GM12873 (cell line): Measurements from ENCODE around the gene NUTM1.

Experiments used
- TF ChIP-seq, protein P1 (sequence below): IDR thresholded peaks from 2 replicates; pipeline ENCODE4 v1.5.1; 2012; ENCODE audit warnings: low read depth, mild to moderate bottlenecking, moderate library complexity, low read length, control low read depth; ENCODE audit not compliant: insufficient read depth; ENCODE audit errors: missing control alignments

Gene NUTM1, protein sequence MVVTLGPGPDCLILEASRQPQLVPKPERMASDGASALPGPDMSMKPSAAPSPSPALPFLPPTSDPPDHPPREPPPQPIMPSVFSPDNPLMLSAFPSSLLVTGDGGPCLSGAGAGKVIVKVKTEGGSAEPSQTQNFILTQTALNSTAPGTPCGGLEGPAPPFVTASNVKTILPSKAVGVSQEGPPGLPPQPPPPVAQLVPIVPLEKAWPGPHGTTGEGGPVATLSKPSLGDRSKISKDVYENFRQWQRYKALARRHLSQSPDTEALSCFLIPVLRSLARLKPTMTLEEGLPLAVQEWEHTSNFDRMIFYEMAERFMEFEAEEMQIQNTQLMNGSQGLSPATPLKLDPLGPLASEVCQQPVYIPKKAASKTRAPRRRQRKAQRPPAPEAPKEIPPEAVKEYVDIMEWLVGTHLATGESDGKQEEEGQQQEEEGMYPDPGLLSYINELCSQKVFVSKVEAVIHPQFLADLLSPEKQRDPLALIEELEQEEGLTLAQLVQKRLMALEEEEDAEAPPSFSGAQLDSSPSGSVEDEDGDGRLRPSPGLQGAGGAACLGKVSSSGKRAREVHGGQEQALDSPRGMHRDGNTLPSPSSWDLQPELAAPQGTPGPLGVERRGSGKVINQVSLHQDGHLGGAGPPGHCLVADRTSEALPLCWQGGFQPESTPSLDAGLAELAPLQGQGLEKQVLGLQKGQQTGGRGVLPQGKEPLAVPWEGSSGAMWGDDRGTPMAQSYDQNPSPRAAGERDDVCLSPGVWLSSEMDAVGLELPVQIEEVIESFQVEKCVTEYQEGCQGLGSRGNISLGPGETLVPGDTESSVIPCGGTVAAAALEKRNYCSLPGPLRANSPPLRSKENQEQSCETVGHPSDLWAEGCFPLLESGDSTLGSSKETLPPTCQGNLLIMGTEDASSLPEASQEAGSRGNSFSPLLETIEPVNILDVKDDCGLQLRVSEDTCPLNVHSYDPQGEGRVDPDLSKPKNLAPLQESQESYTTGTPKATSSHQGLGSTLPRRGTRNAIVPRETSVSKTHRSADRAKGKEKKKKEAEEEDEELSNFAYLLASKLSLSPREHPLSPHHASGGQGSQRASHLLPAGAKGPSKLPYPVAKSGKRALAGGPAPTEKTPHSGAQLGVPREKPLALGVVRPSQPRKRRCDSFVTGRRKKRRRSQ

DNA sequence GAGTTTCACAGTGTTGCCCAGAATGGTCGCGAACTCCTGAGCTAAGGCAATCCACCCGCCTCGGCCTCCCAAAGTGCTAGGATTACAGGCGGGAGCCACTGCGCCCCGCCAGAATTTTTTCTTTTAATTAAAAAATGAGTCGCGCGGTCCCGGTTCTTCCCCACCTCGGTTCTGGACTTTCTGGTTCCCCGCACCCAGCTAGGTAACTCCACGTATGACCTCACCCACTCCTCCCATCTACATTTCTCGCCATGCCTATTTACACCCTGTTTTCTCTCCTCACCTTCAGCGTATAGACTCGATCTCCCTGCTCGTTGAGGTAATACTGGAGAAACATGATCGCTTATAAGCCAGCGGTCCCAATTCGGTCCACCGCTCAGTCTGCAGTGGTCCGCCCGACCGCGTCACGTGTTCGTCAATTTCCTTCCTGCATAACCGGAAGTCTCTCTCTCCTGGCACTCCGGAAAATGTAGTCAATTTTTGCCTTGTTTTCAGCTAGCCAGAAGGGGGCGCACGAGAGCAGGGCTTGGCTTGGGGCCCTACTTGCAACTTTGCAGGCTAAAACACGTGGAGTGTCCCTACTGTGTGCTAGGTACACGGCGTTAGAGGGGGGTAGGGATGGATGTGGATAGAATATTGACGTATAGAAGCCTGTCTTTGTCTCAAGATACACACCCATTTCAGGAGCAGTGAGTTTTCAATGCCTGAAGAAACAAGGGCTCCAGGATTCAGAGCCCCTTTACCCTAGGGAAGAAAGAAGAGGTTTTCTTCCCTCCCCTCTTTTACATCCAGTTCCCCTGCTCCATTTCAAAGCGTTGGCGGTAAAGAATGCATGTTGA, at the start of gene NUTM1, which contains the start of gene NOP10:
NUTM1 (plus strand) TSS at position 579 of the 839 bp plus-strand sequence. CDS start 382 bp downstream, outside the sequence.
NOP10 (minus strand) TSS at position 400 of the 839 bp plus-strand sequence; CDS start at position 337, 63 bp downstream.
- TF ChIP-seq, protein P1, sequence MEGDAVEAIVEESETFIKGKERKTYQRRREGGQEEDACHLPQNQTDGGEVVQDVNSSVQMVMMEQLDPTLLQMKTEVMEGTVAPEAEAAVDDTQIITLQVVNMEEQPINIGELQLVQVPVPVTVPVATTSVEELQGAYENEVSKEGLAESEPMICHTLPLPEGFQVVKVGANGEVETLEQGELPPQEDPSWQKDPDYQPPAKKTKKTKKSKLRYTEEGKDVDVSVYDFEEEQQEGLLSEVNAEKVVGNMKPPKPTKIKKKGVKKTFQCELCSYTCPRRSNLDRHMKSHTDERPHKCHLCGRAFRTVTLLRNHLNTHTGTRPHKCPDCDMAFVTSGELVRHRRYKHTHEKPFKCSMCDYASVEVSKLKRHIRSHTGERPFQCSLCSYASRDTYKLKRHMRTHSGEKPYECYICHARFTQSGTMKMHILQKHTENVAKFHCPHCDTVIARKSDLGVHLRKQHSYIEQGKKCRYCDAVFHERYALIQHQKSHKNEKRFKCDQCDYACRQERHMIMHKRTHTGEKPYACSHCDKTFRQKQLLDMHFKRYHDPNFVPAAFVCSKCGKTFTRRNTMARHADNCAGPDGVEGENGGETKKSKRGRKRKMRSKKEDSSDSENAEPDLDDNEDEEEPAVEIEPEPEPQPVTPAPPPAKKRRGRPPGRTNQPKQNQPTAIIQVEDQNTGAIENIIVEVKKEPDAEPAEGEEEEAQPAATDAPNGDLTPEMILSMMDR = peak; percentile 97

DNA sequence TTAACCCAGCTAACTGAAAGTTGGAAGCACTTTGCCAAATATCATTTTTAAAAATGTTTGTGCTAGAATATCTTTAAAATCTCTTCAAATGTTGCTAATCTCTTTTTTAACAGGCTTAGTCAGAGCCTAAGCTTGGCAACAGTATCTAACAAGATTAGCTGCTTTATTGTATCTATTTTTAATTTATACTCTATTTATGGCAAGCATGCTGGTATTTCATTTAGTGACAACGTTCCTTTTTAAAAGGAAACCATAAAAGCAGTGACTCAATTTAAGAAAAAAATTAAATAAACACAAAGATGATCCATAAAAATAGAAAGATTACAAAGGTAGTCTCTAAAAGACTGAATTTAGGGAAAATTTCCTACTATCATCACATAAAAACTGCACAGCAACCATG, 46.1 kb upstream of the NUTM1 start:
- TF ChIP-seq, protein P1 = no peak

DNA sequence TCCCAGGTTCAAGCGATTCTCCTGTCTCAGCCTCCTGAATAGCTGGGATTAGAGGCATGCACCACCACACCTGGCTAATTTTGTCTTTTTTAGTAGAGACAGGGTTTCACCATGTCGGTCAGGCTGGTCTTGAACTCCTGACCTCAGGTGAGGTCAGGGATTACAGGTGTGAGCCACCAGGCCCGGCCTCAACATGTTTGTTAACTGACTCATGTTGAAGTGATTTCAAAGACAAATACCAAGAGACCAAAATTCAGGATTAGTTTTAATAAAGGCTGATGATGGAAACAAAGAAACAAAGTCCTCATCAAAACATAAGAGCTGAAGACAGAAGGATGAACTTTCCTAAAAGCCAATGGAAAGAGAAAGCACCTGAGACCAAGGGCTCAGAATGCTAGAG, 42.1 kb upstream of the NUTM1 start:
- TF ChIP-seq, protein P1 = no peak

DNA sequence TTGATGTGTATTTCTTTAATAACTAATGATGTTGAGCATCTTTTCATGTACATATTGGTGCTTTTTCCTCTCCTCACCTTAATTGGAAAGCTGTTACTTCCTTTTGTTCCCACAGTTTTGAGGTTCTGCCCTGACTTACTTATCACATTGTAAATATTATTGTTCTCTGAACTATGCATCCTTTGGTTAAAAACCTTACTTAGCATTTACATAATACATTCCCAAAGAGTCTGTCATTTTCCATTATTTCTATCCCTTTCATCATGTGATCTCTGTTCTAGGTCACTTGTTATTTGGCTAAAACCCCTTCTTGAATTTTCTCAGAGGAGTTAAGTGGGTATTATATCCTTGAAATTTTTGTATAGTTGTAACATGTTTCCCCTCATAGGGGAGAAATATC, 38.5 kb upstream of the NUTM1 start:
- TF ChIP-seq, protein P1 = no peak

DNA sequence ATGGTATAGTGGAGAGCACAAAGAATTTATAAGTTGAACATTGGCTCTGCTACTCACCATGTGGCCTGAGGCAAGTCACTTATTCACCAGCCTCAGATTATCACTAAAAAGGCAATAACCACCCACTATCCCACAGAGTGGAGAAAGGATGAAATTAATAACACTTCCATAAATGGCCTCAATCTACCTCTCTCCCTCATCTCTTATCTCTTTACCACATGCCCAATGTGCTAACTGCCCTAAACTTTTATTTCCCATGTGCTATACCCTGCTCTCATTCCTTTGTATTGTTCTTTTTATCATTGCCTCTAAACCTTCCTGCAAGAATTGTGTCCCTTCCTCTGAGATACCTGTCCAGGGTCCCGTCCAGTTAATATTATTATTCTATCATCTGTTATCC, 31.6 kb upstream of the NUTM1 start:
- TF ChIP-seq, protein P1 = no peak

DNA sequence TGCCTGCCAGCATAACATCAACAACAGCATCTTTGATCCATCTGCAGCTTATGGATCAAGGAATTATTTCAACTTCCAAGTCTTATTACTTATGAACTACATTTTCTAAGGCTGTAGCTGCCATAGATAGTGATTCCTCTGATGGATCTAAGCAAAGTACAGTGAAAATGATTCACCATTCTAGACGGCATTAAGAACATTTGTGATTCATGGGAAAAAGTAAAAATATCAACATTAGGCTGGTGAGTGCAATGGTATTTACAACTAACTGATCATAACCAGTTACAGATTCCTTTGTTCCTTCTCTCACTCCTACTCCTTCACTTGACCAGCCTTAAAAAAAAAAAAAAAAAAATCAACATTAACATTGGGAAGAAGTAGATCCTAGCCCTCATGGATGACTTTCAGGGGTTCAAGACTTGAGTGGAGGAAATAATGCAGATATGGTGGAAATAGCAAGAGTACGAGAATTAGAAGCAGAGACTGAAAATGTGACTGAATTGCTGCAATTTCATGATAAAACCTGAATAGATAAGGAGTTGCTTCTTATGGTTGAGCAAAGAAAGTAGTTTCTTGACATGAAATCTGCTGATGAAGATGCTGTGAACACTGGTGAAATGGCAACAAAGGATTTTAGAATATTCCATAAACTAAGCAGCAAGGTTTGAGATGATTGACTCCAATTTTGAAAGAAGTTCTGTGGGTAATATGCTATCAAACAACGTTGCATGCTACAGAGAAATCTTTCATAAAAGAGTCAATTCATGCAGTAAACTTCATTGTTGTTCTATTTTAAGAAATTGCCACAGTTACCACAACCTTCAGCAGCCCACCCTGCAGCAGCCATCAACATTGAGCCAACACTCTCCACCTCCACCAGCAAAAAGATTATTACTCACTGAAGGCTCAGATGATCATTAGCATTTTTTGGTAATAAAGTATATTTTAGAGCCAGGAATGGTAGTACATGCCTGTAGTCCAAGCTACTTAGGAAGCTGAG, 28.3 kb upstream of the NUTM1 start:
- TF ChIP-seq, protein P1 = no peak
